DMS 273 treated with DMSO at 0.1 percent for 48 hours (cell line): ENCODE data around the gene AHNAK.
"Not testable (repeated sequence)": the region's sequence is repeated elsewhere in the genome, so short reads cannot be mapped to it uniquely, and the experiment has no call there.

Source experiments
- DNase-seq: peaks from one replicate; lab custom pipeline; 2025; lab: John Stamatoyannopoulos, UW

The AHNAK gene

DNA sequence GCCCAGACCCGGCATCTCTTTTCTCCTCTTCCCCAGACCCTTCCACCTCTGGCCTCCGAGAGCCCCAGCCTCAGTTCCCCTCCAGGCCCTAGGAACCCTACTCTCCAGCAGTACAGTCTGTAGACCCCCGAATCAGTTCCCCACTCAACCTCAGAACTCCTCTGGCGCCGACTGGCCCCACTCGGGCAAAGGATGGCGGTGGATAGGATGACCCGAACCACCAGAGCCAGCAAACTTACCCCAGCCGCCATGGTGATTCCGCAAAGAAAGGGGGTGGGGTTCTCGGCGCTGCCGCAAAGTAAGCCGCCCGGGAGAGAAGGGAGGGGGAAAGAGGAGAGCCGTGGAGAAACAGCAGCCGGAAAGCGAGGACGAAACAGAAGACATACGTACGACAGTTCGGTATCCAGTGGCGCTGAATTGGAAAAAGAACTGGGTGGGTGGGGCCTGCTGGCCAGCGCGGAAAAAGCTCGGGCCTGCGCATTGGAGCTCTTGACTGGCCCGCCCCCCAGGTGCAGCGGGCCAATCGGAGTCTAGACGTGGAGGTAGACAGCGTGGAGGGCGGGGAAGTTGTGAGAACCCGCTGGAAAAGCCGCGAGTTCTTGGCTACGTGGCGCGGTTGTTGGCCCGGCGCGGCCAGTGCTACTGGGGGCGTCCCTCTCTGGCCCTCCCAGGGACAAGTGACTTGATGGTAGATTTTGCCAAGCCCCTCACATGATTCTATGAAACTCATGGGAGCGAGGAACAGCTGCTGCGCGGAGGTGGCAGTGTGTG, 27.2 kb upstream of the AHNAK start, which contains the start of gene EEF1G:
TSS of gene EEF1G (minus strand) at position 300 of the 771 bp plus-strand sequence. CDS start at position 251, 49 bp downstream.
- DNase-seq: peak; percentile 97

DNA sequence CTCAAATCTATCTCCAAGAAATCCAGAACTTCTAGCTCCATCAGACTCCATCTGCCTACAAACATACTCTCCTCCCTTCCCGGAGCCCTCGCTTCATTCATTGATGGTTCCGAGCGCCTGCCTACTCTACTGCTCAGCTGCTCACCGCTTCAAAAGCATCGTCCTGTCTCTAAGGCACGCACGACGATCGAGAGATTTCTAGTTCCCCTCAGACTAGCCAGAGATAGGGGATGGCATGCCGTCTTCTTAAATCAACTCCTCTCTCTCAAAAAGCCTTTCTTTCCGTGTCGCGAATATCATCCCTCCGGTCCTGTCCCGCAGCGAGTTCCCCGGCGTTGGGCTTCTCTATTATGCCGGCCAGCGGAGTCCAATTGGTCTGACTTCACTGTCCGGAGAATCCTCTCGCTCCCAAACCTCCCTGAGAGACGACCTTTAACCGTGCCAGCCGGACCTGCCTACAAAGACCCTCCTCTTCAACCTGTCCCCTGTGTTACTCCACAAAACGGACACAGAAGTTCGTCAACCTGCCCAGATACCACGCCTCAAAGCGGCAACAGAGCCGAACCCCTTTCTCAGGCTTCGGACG, 26.5 kb upstream of the AHNAK start:
- no peak for DNase-seq

DNA sequence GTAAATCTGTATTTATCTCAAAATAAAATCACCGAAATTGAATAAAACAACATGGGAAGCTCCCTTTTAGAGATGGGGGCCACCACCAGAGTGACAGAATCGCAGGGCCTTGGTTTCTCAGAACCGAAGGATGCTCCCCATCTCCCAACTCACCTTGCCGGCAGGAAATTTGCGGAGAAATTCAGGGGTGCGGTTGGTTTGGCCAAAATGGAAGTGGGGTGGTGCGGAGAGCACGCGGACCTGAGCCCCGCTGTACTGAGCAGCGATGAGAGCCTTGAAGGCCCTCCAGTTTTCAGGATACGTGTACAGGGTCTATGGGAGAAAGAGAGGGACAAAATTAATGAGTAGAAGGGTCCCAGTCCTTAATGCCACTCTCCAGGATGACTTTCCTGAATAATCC, 25.8 kb upstream of the AHNAK start:
- no peak for DNase-seq

DNA sequence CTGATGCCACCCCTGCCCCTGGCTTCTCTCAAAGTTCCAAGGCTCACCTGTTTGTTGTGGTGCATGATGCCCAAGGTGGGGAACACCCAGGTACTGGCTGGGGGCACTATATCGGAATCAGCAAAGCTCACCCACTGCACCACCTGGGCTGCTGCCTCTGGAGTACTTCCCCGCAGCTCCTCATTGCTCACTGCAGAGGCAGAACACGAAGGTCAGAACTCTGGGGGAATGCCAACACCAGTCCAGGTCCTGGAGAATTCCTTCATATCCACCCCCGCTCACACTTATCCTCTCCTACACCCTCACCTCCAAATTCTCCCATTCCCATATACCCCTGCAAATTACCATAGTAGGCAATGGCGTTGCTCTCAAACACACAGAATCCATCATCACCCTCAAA, 24.9 kb upstream of the AHNAK start:
- not testable (repeated sequence) for DNase-seq

DNA sequence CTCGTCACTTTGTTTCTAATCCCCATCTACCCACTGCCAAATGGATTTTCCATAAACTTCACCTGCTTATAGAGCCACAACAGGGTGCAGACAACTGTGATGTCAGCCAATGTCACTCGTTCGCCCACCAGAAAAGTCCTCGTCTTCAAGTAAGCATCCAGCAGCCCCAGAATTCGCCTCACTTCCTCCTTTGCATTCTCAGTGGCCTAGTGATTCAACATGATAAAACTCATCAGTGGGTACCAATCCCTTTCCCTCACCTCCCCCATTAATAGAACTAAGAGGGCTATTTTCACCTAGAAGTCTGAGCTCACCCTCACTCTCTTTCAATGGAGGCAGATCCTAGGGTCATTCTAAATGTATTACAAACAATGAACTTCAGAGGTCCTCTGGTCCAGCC, 24.3 kb upstream of the AHNAK start:
- not testable (repeated sequence) for DNase-seq

DNA sequence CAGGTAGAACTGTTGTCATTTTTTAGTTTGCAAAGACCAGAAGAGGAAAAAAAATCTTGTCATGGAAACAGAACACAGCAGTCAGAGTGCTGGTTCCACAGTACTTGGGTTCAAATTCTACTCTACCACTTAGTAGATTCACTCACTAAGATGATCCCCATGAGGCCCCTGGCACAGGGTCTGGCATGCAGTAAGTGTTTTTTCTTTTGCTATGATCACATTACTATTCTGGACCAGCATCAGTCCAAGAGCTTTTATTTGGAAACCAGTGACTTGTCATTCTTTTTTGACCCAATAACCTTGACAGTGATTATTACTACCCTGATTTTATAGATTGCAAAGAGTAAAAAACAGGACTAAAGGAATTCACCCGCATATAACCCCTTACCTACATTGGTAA, 23.0 kb upstream of the AHNAK start:
- no peak for DNase-seq

DNA sequence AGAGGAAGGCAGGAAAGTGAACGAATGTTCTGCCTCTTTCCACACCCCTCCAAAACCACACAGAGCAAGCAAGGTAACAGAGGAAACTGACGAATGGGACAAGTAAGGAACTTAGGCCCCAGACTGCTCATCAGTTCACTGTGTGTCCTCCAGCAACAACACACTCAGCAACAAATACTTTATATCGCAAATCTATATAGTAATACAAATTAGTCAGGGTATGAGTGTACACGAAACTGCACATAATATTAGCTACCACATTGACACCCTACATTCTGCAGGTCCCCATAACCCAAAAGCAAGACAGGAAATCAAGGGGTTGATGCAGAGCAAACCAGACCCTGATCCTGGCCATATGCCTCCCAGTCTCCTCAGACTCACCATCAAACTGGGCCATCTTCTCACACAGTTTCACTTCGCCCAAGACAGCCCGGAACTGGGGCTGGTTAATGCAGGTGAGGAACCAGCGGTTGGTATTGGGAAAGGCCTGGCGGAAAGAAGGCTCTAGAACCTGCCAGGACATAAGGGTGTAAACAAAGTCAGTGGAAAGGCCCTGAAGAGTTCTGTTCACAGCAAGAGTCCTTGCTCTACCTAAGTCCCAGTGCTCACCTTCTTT, 20.5 kb upstream of the AHNAK start:
- no peak for DNase-seq

DNA sequence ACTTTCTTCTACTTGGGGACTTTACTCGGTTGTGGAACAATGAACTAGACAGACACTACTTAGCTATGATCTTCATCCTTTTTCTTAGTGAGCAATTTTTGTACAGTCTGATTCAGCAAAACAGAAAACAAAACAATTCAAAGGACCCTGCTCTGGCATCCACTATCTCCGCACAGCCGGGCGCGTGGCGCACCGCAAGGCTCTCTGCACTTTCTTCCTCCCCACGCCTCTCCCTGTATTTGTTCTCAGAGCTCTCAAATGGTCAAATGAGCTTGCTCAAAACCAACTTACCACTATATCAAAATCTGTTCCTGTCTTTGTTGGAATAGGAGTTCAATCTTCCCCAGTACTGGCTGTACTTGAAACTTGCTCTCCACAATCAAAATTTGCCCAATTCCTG, 19.6 kb upstream of the AHNAK start:
- DNase-seq: no peak

DNA sequence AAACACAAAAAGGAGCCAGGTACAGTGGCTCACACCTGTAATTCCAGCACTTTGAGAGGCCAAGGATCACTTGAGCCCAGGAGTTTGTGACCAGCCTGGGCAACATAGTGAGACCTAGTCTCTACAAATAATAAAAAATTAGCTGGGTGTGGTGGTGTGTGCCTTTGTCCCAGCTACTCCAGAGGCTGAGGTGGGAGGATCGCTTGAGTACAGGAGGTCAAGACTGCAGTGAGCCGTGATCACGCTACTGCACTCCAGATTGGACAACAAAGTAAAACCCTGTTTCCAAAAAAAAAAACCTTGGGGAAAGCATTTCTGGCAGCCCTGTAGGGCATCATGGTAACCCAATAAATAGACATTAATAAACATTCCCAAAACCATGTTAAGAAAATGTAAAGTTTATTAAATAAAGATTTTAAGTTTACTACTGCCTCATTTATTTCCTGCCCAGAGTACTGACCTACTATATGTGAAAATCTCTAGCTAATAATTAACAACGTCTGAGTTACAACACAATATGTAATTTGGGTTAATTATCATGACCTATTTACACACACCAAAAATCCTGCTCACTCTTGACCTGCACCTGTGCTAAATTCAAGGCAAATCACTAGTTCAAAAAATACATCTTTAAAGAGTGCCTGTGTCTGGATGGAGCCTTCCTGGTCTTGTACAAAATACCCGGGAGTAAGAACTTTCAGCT, 18.6 kb upstream of the AHNAK start:
- no peak for DNase-seq

DNA sequence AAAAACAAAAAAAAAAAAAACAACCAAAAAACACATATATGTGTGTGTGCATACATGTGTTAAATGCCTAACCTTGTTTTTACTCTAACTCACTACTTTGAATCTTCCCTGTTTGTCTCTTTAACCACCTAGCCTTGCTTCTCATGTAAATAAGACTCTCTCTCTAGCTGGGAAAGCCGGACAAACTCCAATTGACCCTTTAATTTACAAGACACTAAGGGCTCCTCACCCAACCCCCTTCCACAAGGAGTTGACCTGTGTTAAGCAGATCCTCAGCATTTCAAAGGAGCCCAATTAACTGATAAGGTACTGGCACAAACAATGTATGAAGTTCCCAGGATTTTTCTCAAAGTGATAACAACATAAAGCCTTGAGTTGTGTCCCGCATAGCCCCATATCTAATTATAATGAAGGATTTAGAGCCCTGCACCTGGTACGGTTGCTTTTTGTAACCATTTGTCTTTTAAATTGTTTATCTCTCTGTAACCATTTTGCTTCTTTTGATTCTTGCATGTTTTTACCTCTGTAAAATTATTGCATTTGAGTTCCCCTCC, 15.1 kb upstream of the AHNAK start:
- not testable (repeated sequence) for DNase-seq

DNA sequence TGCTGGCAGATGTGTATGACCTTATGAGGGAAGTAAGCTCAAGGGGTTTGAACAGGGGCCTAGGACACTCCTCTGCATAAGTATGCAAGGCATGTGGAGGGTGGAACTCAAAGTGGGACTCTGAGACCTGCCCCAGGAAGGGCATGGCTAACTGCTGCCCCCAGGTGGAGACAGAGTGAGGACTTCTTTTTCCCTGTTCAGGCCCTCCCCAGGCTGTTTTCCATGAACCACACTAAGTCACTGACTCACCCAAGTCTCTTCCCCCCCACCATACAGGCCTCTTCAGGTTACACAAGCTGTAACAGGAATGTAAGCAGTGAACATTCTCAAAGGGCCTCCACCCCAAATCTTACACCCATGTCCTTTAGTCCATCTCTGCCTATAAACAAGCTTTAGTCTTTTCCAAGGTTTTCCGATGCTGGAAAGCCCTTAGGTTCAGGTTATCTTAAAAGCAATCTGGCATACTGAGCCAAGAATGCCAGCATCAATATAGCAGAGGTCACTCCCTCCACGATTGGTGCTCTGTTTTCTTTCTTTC, 14.0 kb upstream of the AHNAK start:
- peak; percentile 69 for DNase-seq

DNA sequence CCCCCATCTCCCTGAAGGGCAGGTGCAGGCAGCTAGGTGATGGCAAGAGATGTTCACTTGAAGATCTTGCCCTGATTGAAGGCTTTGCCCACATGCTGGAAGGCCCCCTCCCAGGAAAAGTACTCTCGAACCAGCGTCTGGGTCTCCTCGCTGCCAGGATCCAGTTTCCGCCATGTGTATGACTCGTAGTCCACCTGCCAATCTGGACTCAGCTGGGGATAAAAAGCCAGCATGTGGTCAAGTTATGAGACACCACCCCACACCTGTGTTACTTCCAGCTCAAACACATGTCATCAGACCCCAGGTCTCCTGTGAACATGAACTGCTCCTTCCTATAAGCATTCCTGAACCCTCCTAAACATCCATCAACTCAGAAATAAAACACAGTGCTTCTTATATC, 13.0 kb upstream of the AHNAK start:
- DNase-seq: not testable (repeated sequence)

DNA sequence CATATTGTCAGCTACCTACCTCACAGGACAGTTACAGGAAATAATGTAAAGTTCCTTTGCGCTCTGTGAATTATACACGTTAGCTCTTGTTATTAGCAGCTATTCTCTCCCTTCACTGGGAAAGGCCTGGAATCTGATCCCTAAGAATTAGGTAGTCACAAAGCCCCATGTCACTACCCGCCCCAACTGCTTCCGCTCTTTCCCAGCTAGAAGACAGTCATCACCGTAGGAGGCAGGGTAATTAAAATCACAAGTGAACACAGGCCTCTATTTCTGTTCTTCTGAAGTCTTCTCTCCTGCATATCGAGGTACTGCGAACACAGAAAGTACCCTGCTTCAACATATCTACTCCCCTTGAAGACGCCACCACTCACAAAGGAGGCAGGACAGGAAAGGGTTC, 12.6 kb upstream of the AHNAK start:
- no peak for DNase-seq

DNA sequence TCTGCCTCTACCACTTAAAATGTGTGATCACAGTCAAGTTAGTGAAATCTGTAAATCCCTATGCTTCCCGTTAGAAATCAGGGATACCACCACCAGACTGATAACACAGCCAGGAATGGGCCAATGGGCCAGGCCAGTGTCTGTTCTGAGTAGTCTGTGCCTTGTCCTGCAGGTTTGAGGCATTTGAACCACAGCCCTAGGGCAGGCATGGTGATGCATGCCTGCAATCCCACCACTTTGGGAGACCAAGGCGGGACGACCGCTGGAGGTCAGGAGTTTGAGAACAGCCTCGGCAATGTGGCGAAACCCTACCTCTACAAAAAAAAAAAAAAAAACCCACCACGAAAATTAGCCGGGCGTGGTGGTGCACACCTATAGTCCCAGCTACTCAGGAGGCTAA, 12.1 kb upstream of the AHNAK start:
- DNase-seq: no peak

DNA sequence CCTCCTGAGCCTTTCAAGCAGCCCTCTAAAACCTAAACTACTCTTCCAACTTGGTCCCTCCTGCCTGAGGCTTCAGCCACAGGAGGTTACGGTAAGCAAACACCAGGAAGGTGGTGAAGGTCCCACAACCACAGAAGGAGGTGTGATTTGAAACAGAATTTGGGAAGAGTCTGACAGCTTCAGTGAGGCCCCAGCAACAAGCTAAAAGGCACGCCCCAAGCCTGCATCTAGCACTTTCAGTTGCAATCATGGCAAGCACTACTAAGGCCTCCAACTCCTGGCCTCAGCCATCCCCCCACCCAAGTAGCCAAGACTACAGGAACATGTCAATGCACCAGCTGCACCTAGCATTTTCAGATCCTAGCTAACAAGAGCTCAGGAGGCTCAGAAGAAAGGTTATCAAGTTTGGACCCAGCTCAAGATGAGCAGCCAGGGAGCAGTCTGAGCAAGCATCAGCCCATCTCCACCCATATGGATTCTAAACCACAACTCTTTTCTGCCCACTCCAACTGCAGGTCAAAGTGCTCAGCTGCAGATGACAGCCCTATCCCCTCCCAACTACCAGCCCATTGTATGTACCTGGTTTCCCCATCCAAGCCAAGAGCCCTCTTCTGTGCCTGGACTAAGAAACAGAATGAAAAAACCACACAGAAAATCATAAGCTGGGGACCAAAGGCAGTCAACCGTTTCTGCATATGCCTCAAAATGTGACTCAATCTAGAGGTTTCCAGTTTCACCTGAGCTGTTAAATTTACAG, 10.4 kb upstream of the AHNAK start:
- DNase-seq: peak; percentile 9

DNA sequence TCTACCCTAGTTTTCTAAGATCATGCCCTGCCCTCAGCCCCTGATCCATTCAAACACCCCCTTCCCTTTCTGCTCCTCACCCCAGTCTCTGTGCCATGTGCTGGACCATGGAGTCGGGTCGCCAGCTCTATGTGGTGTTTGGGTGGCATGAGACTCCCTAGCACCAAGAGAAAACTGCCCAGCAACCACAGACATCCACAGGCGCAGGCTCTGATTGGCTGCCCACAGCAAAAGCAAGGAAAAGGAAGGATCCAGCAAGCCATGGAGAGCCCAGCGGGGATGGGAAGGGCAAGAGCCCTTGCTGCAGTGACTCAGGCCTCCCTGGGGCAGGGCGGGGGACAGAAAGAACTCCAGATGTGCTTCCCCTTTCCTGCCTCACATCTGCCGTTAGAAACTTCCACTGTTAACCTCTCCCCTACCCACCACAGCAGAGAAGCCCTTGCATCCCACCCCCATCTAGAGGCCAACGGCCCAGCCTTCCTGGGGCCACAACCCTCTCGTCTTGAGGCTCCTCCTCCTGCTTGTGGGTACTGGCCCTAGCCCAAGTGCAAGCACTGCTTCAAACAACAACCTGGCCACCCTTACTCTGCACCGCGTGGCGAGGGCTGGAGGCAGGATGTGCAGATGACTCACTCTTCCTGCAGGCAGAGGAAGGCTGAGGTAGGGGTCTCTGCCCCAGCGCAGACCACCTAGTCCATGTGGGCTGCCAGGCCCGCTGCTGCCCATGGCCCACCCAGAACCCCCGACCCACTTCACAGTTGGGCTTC, 9.7 kb upstream of the AHNAK start:
- peak; percentile 87 for DNase-seq

DNA sequence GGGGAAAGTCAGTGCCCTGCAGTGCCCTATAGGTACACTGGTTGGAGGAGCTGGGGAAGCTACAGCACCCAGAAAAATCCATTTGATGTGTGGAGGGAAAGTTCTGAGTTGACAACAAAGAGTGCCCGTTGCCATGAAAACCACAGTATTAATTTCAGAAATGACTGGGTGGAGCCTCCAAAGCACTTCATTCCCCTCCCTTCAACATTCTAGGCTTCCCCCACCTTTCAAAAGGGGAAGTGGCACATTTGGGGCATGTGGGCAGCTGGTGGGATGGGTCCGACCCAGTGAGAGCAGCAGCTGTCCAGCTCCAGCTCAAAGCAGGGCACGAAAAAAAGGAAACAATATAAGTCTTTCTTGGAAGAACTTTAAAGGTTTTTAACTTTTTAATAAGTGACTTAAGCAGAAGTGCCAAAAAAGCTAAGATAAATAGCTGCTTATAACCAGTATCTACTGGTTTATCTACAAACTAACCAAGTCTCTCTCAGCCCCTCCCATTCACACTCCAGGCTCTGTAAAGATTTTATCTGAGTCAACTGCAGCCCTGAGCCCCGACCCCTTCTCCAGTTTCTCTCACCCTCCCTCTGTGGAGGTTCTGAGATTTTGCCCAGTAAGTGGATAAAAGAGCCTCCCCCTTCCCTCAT, 9.0 kb upstream of the AHNAK start:
- peak; percentile 61 for DNase-seq

DNA sequence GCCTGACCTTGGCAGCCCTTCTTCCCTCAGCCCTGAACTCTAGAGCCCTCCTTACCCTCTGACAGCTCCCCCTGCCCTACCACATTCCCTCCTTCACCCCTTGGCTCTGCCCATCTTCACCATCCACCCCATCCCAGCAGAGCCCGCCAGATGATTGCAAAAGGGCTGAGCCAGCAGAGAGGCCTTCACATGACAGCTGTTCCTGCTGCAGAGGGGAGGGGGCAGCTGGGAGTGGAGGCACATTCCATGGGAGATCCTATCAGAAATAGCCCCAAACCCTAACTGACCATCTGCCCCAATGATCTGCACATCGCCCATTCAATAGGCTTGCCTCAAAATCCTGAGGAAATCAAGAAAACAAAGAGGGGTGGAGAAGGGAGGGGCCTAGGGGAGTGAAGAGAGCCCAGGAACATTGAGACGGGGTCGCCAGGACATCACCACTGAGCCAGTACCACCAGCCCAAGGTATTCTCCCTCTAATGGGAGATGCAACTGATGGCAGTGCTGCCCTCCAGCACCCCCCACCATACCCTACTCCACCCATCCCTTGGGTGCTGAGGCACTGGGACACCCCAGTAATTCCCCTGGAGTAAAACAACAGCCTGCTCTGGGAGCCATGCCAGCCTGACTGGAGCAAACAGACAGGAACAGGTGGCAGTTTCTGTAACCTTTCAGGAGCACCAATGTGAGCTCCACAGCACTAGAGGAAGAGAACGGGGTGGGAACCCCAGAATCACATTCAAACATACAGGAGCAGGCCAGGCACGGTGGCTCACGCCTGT, 8.0 kb upstream of the AHNAK start:
- peak; percentile 34 for DNase-seq

DNA sequence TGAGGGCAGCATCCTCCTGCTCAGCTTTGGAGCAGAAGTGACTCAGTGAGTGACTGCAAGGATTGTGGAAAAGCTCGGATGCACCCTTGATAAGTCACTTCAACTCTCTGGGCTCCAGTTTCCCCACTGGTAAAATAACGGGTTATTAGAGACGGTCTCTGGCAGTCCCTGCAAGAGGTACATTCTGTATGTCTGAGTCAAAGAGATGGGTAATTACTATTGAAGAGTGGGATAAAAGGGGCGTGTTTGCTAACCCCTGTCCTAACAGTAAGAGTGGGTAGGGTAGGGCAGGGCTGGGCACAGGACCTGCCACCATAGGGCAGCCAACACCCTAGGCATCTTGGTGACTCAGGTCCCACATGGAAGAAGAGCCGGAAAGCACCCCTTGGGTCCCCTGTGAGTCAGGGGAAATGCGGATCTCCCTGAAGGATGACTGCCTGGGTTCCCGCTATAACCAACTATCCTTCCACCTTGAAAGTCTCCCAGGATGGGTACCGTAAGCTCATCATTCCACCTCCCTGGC, 7.3 kb upstream of the AHNAK start:
- no peak for DNase-seq
